ENCODE results near the gene OR13C2.
"Not testable (repeated sequence)": the region's sequence is repeated elsewhere in the genome, so short reads cannot be mapped to it uniquely, and the experiment has no call there.

Gene OR13C2, protein sequence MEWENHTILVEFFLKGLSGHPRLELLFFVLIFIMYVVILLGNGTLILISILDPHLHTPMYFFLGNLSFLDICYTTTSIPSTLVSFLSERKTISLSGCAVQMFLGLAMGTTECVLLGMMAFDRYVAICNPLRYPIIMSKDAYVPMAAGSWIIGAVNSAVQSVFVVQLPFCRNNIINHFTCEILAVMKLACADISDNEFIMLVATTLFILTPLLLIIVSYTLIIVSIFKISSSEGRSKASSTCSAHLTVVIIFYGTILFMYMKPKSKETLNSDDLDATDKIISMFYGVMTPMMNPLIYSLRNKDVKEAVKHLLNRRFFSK

DNA sequence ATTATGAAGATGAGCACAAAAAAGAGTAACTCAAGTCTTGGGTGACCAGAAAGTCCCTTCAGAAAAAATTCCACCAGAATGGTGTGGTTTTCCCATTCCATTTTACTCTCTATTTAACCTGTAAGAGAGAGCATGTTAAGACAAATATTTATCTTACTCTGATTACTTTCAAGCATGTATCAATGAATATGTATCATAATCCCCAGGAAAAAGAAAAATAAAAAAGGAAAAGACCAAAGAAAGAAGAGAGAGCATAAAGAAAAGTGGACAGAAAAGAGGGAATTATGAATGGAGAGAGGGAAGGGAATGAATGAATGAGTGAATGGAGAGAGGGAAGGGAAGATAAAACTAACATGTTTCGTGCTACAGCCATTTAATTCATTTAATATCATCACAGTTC lies at the start of gene OR13C2:
OR13C2 (minus strand) TSS at position 101 of the 400 bp plus-strand sequence; CDS start at position 101, 0 bp downstream.
- not testable (repeated sequence) for DNase-seq (ENCODE audit: low read depth)

DNA sequence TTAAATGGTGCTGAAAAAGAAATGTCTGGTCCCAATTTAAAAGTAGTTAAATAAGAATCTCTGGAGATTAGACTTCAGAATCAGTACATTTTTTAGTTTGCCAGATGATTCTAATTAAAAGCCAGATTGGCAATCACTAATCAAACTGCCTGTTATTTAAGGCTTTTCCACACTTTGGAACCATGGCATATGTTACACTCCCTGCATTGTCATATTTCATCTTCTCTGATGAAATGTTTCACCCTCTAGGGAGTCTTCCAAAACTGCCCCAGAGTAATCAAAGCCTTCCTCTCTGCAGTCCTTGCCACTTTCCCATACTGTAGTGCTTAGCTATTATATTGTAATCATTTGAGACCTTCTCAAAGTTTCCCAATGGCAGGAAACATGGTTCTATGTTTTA lies 30.0 kb upstream of the OR13C2 start:
- no peak for DNase-seq (ENCODE audit: low read depth)

DNA sequence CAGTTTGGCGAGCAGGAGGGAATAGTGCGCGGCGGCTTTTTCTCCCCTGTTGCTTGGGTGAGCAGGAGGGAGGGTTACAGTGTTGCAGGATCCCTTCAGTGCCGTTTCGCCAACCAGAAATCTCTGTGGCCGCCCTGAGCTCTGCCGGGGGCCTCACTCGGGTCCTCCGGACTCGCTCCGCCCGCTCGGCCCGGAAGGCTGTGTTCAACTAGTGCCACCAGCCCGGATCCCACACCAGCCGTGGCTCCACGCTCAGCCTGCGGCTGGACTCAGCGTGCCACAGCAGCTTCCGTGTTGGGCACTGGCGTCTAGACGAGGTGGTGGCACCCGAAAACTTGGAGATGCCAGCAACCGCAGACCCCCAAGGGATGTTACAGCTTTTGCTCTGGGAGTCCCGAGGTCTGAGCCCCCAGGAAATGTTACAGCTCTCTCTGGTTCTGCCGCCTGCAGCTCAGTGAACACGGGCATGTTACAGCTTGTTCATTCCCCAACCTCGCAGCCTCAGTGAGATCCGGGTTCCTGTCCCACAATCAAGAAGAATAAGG lies 28.6 kb upstream of the OR13C2 start:
- no peak for DNase-seq (ENCODE audit: low read depth)

- not testable (repeated sequence) for DNase-seq (ENCODE audit: low read depth)
Measured at GRCh38 chr9:104625964-104626363, 20.5 kb upstream of the OR13C2 start.

DNA sequence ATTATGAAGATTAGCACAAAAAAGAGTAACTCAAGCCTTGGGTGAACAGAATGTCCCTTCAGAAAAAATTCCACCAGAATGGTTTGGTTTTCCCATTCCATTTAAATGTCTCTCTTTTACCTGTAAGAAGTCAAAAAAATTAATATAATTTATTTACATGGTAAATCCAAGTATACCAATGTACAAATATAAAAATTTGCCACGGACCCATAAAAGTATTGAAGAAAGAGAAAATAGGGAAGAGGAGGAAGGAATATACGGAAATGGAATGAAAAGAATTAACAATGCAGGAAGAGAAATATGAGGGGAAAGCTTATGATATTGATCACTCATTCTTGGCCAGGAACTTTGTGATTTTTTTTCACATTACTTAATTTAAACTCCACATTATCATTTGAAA lies 12.7 kb upstream of the OR13C2 start, which contains the start of gene OR13C9:
OR13C9 (minus strand) TSS at position 101 of the 400 bp plus-strand sequence; CDS start at position 101, 0 bp downstream.
- no peak for DNase-seq (ENCODE audit: low read depth)

DNA sequence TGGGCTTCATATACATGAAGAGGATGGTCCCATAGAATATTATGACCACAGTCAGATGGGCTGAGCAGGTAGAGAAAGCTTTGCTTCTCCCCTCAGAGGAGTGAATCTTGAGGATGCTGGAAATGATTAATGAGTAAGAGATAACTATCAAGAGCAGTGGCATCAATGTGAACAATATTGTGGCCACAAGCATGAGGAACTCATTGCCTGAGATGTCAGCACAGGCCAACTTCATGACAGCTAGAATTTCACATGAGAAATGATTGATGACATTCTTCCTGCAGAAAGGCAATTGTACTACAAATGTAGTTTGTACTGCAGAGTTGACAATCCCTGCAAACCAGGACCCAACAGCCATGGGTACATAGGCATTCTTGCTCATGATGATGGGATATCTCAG lies 12.0 kb upstream of the OR13C2 start:
- no peak for DNase-seq (ENCODE audit: low read depth)

- no peak for DNase-seq (ENCODE audit: low read depth)
Measured at GRCh38 chr9:104611213-104611612, 5.8 kb upstream of the OR13C2 start.

DNA sequence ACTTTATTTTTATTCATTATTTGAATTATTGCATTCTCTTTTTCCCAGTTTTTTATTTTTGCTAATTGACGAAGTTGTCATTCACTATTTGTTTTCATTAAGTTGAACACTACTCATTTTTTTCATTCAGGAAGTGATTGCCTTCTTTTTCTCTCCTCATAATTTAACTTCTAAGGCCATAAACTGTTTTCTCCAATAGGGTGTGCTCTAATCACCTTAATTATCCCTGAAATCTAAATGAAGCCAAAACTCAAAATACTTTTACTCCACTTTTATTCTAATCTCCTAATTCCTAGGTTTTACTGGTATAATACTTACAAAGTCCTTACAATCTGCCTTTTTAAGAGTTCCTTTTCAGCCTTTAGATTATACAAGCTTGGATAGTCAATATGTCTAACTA lies 2.9 kb upstream of the OR13C2 start:
- DNase-seq (ENCODE audit: low read depth) = no peak

GRCh38 chr9:104606152-104606551 lies 725 bp upstream of the OR13C2 start:
- DNase-seq (ENCODE audit: low read depth) = no peak

- DNase-seq (ENCODE audit: low read depth) = no peak
Measured at GRCh38 chr9:104604801-104605200, 626 bp downstream of the OR13C2 start.

DNA sequence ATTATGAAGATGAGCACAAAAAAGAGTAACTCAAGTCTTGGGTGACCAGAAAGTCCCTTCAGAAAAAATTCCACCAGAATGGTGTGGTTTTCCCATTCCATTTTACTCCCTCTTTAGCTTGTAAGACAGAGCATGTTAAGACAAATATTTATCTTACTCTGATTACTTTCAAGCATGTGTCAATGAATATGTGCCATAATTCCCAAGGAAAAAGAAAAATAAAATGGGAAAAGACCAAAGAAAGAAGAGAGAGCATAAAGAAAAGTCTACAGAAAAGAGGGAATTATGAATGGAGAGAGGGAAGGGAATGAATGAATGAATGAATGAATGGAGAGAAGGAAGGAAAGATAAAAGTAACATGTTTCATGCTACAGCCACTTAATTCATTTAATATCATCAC lies 6.1 kb downstream of the OR13C2 start, which contains the start of gene OR13C5:
OR13C5 (minus strand) TSS at position 101 of the 400 bp plus-strand sequence; CDS start at position 101, 0 bp downstream.
- not testable (repeated sequence) for DNase-seq (ENCODE audit: low read depth)

- not testable (repeated sequence) for DNase-seq (ENCODE audit: low read depth)
Measured at GRCh38 chr9:104598749-104599148, 6.7 kb downstream of the OR13C2 start.

DNA sequence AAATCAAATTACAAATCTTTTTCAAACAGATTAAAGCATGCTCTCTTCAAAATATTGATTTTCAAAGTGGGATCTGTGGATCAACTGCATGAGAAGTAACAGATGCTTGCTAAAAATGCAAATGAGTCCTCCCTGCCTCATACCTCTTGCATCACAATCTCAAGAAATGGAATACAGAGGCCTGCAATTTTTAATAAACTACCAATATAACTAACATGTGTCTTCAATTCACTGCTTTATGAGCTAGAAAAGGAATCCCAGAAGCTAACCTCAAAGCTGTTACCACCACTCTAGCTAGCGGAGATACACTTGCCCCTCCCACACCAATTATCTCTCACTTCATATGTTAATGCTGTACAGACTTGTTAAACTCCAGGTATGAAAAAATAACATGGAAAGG lies 15.8 kb downstream of the OR13C2 start:
- peak; percentile 44 for DNase-seq (ENCODE audit: low read depth)

DNA sequence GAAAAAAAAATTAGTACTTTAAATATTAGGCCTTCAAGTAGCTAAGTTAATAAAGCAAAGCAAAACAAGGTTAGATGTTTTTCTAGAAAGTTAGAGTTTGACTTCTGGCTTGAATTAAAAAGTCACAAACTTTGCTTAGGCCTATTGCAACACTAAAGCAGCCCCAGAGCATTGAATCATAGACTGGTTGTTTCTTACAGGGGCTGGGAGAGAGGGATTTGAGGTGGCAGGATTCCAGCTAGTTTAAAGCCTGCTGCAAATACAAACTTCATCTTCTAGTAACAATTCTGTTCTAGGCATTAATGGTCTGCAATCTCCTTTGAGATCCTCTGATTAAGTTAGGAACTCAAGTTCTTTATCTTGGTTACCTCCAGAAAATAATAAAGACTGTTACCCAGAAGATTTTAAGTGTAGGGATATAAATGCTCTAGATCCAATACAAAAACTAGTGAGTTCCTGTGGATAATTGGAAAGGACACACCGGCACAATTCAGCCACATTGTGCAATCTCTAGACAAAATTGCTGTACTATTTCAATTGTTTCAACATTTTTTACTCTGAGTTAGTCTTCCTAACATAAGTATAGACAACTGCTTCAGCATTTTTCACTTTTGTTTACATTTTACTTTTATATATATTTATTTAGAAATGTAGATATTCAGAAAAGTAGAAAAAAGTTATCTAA lies 18.8 kb downstream of the OR13C2 start:
- peak; percentile 76 for DNase-seq (ENCODE audit: low read depth)

- no peak for DNase-seq (ENCODE audit: low read depth)
Measured at GRCh38 chr9:104580562-104580961, 24.9 kb downstream of the OR13C2 start.

- no peak for DNase-seq (ENCODE audit: low read depth)
Measured at GRCh38 chr9:104577263-104577662, 28.2 kb downstream of the OR13C2 start.

DNA sequence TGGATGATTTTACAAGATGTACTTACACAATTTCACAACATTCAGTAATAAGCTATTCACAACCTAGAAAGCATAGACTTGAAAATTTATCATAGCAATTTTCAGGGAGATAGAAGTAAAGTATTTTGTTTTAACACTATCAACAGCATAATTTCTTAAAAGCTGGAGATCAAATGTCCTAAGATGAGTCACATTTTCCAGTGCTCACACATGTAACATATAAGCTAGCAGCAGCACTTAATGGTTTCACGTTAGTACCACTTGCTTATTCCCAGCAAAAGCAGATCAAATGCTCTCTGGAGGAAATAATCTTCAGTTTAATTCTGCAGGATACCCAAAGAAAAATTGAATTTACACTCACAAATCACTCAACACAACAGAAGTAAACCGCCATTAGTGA lies 30.0 kb downstream of the OR13C2 start:
- DNase-seq (ENCODE audit: low read depth) = peak; percentile 51

DNA sequence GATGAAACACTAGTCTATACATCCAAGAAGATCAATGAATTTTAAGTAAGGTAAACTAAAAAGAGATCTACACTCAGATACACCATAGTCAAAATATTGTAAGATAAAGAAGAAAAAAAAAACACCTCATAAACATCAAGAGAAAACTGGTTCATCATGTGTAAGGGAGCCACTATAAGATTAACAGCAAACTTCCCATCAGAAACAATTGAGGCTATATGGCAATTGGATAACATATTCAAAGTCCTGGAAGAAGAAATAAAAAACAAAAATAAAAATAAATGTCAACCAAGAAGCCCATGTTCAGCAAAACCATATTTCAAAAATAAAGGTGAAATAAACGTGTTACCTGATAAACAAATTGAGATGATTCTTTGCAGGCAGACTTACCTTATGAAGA lies 32.8 kb downstream of the OR13C2 start:
- DNase-seq (ENCODE audit: low read depth) = no peak

DNA sequence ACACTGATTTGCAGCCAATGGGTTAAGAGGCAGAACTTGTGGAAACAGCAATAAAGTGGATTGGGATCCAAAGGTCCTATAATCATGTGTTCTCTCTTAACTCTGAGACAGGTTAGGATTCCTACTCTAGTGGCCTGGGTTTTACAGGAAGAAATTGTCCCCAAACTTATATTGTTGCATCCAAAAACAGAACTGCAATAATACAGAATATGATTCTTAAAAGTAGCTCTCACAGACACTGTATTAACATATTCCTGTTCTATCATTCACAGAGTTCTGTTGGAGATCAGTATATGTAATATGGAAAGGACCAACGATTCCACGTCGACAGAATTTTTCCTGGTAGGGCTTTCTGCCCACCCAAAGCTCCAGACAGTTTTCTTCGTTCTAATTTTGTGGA lies 36.6 kb downstream of the OR13C2 start, which contains the start of gene OR13C8:
OR13C8 (plus strand) TSS at position 301 of the 400 bp plus-strand sequence; CDS start at position 301, 0 bp downstream.
- DNase-seq (ENCODE audit: low read depth) = no peak

DNA sequence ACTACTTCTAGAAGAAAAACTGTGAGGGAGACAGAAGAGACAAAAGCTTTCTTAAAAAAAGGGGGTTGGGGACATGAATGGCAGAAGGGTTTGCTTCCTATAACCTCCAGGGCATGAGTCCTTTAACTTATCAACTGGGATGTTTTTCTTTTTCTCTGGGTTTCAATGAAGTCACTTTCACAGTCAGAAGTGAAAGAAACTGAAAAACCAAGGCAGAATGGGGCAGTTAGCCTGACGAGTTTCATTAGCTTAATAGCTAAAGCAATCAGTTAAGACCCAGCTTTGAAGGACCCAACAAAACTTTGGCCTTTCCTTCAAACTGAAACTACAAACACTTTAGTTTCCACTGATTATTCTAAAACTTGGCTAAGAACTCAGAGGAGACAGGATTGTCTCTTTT lies 41.1 kb downstream of the OR13C2 start:
- no peak for DNase-seq (ENCODE audit: low read depth)

DNA sequence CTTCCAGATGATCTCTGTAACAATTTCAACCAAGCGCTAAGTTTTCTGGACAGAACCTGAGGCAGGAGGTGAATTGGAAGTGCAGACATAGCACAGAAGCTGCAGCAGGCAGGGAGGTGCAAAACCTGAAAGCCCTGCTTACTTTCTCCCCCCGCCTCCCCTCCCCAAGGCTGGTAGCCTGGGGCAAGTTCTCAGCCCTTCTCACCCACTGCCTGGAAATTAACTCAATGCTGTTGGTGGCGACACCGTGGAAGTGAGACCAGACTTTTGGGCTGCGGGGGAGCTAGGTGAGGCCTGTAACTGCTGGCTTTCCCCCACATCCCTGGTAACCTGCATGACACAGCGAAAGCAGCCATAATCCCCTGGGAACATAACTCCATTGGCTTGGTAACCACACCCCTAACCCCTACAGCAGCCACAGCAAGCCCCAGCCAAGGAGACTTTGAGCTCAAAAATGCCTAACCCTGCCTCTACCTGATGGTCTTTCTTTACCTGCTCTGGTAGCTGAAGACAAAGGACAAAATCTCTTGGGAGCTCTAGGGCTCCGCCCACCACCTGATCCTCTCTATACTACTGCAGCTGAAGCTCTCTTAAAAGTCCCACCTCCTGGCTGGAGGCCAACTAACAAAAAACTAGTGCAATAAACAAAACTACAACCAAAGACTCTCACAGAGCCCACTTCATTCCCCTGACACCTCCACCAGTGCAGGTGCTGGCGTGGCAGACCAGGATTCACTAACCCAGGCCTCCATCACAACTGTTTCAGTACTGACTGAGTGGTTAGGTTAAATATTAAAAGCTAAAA lies 48.4 kb downstream of the OR13C2 start:
- DNase-seq (ENCODE audit: low read depth) = no peak

- DNase-seq (ENCODE audit: low read depth) = no peak
Measured at GRCh38 chr9:104555521-104555920, 49.9 kb downstream of the OR13C2 start.
